IPS DF 6.9 (cell line): Measurements from ENCODE around the gene CCDC183.
"Not testable (repeated sequence)": the region's sequence is repeated elsewhere in the genome, so short reads cannot be mapped to it uniquely, and the experiment has no call there.

Experiments
- DNase-seq: peaks from one replicate; pipeline ENCODE4 v3.0.0-alpha.2; 2013; ENCODE audit warnings: low read depth, low spot score
- H3K27ac ChIP-seq: one replicate; pipeline ENCODE4 v1.5.1; 2013; ENCODE audit warnings: low read length, control low read depth
- H3K27me3 ChIP-seq: 2 replicates; pipeline ENCODE4 v1.6.1; 2013; ENCODE audit warnings: mild to moderate bottlenecking, low read length; ENCODE audit not compliant: control insufficient read depth, insufficient read depth
- H3K36me3 ChIP-seq: 2 replicates; pipeline ENCODE4 v1.6.1; 2013; ENCODE audit warnings: low read length; ENCODE audit not compliant: control insufficient read depth, insufficient read depth
- H3K4me1 ChIP-seq: 2 replicates; pipeline ENCODE4 v1.6.1; 2013; ENCODE audit warnings: low read length; ENCODE audit not compliant: control insufficient read depth, insufficient read depth
- H3K4me3 ChIP-seq: 2 replicates; pipeline ENCODE4 v1.5.1; 2013; ENCODE audit warnings: mild to moderate bottlenecking, low read length
- H3K9me3 ChIP-seq: 2 replicates; pipeline ENCODE4 v1.6.1; 2013; ENCODE audit warnings: low read length, inconsistent platforms; ENCODE audit not compliant: control insufficient read depth, insufficient read depth
- WGBS: extraction: QIAGEN DNeasy Blood & Tissue Kit; methylation state at CpG from one replicate; pipeline ENCODE4 v1.1.7; 2013; ENCODE audit warnings: mixed read lengths, missing lambda C conversion rate; ENCODE audit not compliant: insufficient read length, insufficient coverage; 5-methylcytosine and 5-hydroxymethylcytosine counted together

Gene CCDC183

GRCh38 chr9:136841646-136842379, 45.7 kb downstream of the CCDC183 start:
- Histone ChIP-seq H3K36me3 (peaks cover 14% of the 10 kb centered on the region; the same call in 1 of the 2 replicates), H3K4me1 (peaks cover 20% of the 10 kb centered on the region)
- not testable (repeated sequence) for DNase-seq, H3K4me3 ChIP-seq, H3K27me3 ChIP-seq, H3K9me3 ChIP-seq, H3K27ac ChIP-seq
- WGBS = no CpG with 5 or more reads among the region's 16 CpGs

- not testable (repeated sequence) for H3K27ac ChIP-seq, H3K27me3 ChIP-seq, H3K4me3 ChIP-seq, H3K9me3 ChIP-seq, DNase-seq
- Histone ChIP-seq H3K4me1 (peaks cover 20% of the 10 kb centered on the region), H3K36me3 (peaks cover 14% of the 10 kb centered on the region; the same call in 1 of the 2 replicates)
- WGBS = no CpG with 5 or more reads among the region's 27 CpGs
Observed at GRCh38 chr9:136842380-136842948, 46.3 kb downstream of the CCDC183 start, which contains the start of gene AJM1. AJM1 (plus strand) TSS chr9:136842478; CDS start chr9:136844415, 1,937 bp downstream.

- DNase-seq = not testable (repeated sequence)
Observed at GRCh38 chr9:136843159-136843800, 47.1 kb downstream of the CCDC183 start.

GRCh38 chr9:136843801-136844740, 47.9 kb downstream of the CCDC183 start:
- H3K9me3 ChIP-seq, H3K36me3 ChIP-seq, H3K27me3 ChIP-seq, DNase-seq, H3K27ac ChIP-seq, H3K4me3 ChIP-seq: not testable (repeated sequence)
- peaks cover 20% of the 10 kb centered on the region for H3K4me1 ChIP-seq
- WGBS = no CpG with 5 or more reads among the region's 99 CpGs

More at GRCh38 chr9:136843159-136843800, 47.1 kb downstream of the CCDC183 start:
- not testable (repeated sequence) for H3K9me3 ChIP-seq, H3K27ac ChIP-seq, H3K27me3 ChIP-seq, H3K4me3 ChIP-seq
- H3K36me3 ChIP-seq = peaks cover 14% of the 10 kb centered on the region; the same call in 1 of the 2 replicates
- no CpG with 5 or more reads among the region's 21 CpGs for WGBS
- H3K4me1 ChIP-seq = peaks cover 20% of the 10 kb centered on the region

GRCh38 chr9:136844761-136845464, 48.8 kb downstream of the CCDC183 start:
- no peak for DNase-seq
- no CpG with 5 or more reads among the region's 88 CpGs for WGBS
- peaks cover 20% of the 10 kb centered on the region for H3K4me1 ChIP-seq
- no peaks in the 10 kb centered on the region; the same call in 1 of the 2 replicates for H3K27me3 ChIP-seq
- H3K9me3 ChIP-seq = no peaks in the 10 kb centered on the region
- H3K27ac ChIP-seq = no peak overlapping the region
- no peak overlapping the region for H3K4me3 ChIP-seq
- no peaks in the 10 kb centered on the region; the same call in 1 of the 2 replicates for H3K36me3 ChIP-seq

- WGBS = no CpG with 5 or more reads among the region's 102 CpGs
- no peaks in the 10 kb centered on the region; the same call in 1 of the 2 replicates for H3K27me3 ChIP-seq
Observed at GRCh38 chr9:136845465-136846260, 49.5 kb downstream of the CCDC183 start.

GRCh38 chr9:136846376-136847087, 50.4 kb downstream of the CCDC183 start:
- Histone ChIP-seq H3K36me3 (no peaks in the 10 kb centered on the region; the same call in 1 of the 2 replicates), H3K27ac (no peak overlapping the region), H3K27me3 (no peaks in the 10 kb centered on the region; the same call in 1 of the 2 replicates), H3K4me1 (peaks cover 14% of the 10 kb centered on the region), H3K4me3 (peak overlapping the region; percentile 49; the same call in 1 of the 2 replicates), H3K9me3 (no peaks in the 10 kb centered on the region)
- DNase-seq = no peak
- WGBS = no CpG with 5 or more reads among the region's 98 CpGs

More at GRCh38 chr9:136845465-136846260, 49.5 kb downstream of the CCDC183 start:
- no peak for DNase-seq
- Histone ChIP-seq H3K4me1 (peaks cover 21% of the 10 kb centered on the region), H3K36me3 (no peaks in the 10 kb centered on the region; the same call in 1 of the 2 replicates), H3K9me3 (no peaks in the 10 kb centered on the region), H3K4me3 (no peak overlapping the region), H3K27ac (no peak overlapping the region)

GRCh38 chr9:136847088-136847825, 51.1 kb downstream of the CCDC183 start:
- no peak for DNase-seq
- H3K4me3 ChIP-seq = peak overlapping the region; percentile 85; the same call in 1 of the 2 replicates
- H3K4me1 ChIP-seq = peaks cover 10% of the 10 kb centered on the region
- H3K27me3 ChIP-seq = no peaks in the 10 kb centered on the region; the same call in 1 of the 2 replicates
- no CpG with 5 or more reads among the region's 75 CpGs for WGBS
- H3K36me3 ChIP-seq = no peaks in the 10 kb centered on the region; the same call in 1 of the 2 replicates
- no peaks in the 10 kb centered on the region for H3K9me3 ChIP-seq
- no peak overlapping the region for H3K27ac ChIP-seq
